Activated CD4-positive, alpha-beta T cell treated with anti-CD3 and anti-CD28 coated beads, Interleukin-2, Interleukin-6, amounts not matched to agents 100 ng/mL and 50 ng/mL, durations not matched to agents 16 hours and 8 hours (primary cell): ENCODE measurements around the gene KIF26B.
A peak's percentile ranks its signal among the peaks of the same experiment; 100 is the strongest.
"Not testable (repeated sequence)": the region's sequence is repeated elsewhere in the genome, so short reads cannot be mapped to it uniquely, and the experiment has no call there.

Source experiments
- DNase-seq: peaks from one replicate; pipeline ENCODE4 v3.0.0-alpha.2; 2020

Gene KIF26B

DNA sequence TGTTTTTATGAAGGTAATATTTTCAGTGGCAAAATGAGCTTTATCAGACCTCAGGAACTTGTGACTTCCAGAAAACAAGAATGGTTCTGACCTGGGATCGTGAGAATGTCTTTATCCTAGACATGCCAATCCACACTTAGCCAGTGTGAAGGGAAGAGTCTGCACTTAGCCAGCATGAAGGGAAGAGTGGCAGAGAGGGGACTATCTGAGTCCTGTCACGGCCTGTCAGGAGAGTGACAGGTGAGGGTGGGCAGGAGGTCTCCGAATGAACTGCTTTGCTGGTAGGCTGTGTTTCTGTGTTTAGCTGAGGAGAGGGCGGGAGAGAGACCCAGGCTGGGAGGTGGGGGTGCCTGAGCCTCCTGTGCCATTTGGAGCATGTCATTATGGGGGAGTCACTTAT lies 173.1 kb downstream of the KIF26B start:
- no peak for DNase-seq

DNA sequence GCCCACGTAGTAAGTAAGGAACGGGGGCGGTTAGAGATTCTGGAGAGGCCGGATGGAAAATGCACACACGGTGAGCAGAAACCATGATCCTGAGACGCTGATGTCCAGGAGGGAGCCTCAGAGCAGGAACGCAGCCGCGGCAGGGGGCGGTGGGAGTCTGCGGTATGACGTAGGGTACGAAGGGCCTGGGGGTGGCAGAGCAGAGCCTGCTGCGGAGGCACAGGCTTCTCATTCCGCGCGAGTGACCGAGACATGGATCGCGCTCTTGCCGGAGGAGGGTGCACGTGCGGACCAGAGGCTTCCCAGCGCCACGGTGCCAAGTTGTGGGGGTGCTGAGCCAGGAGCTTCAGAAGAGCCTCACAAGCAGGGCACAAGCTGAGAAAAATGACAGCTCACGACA lies 176.2 kb downstream of the KIF26B start:
- no peak for DNase-seq

- DNase-seq, result no peak
These were observed 177.3 kb downstream of the KIF26B start for GRCh38 chr1:245332085-245332484.

GRCh38 chr1:245332513-245332912 lies 177.7 kb downstream of the KIF26B start:
- peak; percentile 23 for DNase-seq

GRCh38 chr1:245334235-245334634 lies 179.4 kb downstream of the KIF26B start:
- DNase-seq, result no peak

- no peak for DNase-seq
These were observed 180.2 kb downstream of the KIF26B start for GRCh38 chr1:245334827-245335490.

- DNase-seq, result not testable (repeated sequence)
These were observed 180.9 kb downstream of the KIF26B start for GRCh38 chr1:245335684-245336083.

DNA sequence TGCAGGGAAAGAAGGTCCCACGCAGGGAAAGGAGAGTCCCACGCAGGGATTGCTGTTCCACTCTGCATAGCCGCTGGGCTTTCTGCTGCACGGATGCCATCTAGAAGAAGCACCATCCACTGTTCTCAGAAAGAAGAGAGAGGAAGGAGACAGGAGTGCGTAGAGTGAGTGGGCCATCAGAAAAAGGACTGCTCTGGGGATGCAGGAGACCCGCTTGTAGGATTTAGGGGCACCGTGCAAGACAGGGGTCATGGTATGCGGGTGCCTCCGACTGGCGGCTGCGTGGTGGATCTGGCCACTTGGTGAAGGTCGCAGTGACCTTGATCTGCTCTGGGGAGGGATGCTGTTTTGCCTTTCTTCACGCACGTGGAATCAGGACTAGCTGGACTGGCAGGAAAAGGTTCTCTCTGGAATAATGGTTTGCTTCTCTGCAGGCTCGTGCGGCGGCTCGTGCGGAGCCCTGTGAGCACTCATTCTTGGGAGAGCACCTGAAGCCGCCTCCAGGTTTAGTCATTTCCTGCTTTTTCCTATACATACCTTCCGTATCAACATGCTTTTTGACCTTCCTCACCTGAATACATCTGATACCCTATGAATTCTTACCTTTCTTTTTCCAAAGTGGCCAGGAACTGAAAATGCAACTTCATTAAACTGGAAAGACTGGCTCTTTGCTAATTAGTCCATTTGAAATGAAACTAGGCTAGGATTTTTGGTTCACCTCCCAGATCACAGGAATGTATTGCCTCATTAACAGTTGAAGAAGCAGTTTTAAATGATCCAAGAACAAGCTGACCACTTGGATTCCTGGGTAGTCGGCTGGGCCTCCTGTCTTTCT lies 181.6 kb downstream of the KIF26B start:
- DNase-seq, result no peak

- not testable (repeated sequence) for DNase-seq
These were observed 182.2 kb downstream of the KIF26B start for GRCh38 chr1:245336984-245337355.

DNA sequence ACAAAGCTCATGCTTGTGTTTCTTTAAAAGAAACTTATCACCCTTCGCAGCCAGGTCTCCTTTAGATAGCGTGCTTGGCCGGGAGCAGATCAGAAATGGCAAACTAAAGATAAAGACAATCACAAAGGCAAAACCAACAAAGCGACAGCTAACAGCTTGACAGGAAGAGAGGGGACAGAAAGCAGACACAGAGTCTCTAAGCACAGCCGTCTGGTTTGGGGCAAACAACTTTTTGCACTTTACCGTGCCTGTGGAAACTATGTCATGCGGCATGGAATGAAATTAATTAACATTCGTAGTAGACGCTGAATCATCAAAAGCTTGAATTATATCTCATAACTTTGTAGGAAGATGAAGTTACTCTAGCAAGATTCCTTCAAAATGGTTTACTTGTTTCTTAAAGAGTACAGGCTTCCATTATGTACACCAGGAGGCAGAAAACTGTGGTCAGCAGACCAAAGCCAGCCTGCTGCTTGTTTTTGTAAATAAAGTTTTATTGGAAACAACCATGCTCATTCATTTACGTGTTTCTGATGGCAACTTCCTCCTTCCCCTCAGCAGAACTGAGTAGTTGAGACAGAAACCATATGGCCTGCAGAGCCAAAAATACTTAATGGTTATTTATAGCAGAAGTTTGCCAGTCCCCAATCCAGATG lies 183.2 kb downstream of the KIF26B start:
- DNase-seq, result no peak

GRCh38 chr1:245338485-245338877 lies 183.7 kb downstream of the KIF26B start:
- DNase-seq, result no peak

DNA sequence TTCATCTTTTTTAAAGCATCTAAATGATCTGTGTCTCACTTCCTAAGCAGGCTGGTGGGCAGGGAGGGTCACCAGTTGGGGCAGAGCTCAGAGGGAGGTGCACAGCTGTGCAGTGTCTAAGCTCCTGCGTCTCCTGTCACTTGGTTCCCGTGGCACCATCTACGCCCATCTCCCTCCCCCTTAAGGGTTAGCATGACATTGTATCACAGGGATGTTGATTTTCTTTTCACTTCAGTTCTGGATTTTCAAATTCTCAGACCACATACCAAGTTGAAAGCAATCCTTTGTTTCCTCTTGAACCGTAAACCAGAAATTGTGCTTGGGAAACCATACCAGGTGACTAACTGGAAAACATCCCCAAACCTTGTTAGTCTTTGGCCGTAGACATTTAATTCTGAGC lies 187.0 kb downstream of the KIF26B start:
- DNase-seq, result no peak

- no peak for DNase-seq
These were observed 190.6 kb downstream of the KIF26B start for GRCh38 chr1:245345191-245345884.

DNA sequence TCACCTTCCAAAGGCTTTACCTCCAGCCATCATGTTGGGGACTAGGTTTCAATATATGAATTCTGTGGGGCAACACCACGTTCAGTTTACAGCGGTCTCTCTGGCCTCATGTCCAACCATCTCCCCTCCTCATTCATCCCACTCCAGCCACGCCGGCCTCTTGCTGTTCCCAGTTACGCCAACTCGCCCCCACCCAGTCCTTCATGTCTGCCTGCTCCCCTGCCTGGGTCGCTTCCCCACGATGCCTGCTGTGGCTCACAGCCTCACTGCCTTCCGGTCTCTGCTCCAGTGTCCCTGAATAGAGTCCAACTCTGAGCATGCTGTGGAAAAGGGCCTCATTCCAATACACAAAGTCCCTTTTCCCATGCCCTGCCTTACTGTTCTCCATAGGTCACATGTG lies 193.8 kb downstream of the KIF26B start:
- DNase-seq, result no peak

DNA sequence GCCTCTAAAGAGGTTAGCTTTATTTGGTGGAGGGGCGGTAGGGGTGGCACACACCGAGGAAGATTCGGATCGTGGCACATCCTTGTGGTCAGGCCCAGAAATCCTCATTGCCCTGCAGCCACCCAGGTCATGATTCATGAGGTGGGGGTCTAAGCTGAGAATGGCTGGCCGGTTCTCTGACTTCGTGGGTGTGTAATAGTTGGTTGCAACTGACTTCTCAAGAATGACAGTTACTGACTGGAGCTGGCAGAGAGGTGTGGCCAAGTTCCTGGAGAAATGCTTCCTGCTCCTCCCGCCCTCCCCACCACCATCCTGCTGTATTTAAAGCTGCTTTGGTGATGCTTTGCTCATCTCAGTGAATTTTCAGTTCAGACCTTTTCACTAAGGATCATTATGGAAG lies 198.6 kb downstream of the KIF26B start:
- no peak for DNase-seq

GRCh38 chr1:245353915-245354775 lies 199.4 kb downstream of the KIF26B start:
- no peak for DNase-seq

DNA sequence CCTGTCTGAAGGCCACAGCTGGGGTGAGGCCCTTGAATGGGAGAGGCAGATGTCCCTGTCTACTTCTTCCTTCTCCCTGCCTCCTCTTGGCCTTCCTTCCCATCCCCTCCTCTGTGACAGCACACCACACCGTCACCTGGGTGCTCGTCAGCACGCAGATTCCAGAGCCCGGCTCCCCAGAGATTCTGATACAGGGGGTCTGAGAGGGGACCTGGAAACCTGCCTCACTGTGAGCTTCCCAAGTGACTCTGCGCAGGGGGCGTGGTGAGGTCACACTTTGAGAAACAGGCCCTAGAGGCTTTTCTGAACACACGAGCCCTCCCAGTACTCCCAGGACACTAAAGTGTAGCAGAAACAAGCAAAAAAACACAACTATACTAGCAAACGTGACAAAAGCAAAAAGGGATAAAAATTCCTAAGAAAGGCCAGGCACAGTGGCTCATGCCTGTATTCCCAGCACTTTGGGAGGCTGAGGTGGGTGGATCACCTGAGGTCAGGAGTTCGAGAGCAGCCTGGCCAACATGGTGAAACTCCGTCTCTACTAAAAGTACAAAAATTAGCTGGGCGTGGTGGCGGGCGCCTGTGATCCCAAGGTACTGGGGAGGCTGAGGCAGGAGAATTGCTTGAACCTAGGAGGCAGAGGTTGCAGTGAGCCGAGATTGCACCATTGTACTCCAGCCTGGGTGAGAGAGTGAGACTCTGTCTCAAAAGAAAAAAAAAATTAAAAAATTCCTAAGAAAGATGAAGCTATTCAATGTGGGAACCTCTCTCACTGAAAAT lies 201.3 kb downstream of the KIF26B start:
- DNase-seq, result not testable (repeated sequence)

GRCh38 chr1:245356891-245357585 lies 202.3 kb downstream of the KIF26B start:
- no peak for DNase-seq

DNA sequence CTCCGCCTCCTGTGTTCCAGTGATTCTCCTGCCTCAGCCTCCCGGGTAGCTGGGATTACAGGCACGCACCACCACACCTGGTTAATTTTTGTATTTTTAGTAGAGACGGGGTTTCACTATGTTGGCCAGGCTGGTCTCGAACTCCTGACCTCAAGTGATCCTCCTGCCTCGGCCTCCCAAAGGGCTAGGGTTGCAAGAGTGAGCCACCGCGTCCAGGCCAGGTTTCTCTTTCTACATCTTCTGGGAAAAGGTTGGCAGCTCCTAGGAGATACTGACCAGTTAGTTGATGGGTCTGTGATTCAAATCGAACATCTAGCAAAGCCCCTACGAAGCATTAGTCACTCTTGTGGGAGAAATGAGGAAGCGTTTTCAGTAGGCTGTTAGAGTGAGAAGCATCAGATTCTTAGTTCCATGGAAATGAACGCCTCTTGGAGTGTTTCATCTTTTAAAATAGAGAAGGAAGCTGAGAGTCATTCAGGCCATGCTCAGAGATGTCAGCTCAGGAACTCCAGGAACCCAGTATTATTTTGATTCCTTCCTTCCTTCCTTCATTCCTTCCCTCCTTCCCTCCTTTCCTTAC lies 204.4 kb downstream of the KIF26B start:
- DNase-seq, result not testable (repeated sequence)

- DNase-seq, result no peak
These were observed 206.3 kb downstream of the KIF26B start for GRCh38 chr1:245361065-245361464.
